Measurements from ENCODE around the gene PRPH2.

DNA sequence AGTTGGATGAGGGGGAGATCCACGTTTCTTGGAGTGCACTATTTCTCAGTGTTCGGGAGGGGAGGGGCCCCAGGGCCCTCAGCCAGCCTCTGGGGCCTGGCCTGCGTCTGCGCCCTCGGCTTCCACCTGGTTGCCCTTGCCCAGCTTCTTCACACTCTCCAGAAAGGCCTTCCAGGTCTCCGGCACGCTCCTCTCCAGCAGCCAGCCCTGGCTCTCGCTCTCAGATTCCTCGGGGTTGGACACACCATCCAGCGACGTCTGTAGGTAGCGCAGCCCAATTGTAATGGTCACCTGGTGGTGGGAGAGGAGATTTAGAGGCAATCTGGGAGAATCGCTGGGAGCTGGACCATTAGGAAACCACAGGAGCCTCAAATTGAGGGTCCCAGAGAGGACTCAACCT is 24.2 kb downstream of the PRPH2 start:
- TF ChIP-seq, protein P1, sequence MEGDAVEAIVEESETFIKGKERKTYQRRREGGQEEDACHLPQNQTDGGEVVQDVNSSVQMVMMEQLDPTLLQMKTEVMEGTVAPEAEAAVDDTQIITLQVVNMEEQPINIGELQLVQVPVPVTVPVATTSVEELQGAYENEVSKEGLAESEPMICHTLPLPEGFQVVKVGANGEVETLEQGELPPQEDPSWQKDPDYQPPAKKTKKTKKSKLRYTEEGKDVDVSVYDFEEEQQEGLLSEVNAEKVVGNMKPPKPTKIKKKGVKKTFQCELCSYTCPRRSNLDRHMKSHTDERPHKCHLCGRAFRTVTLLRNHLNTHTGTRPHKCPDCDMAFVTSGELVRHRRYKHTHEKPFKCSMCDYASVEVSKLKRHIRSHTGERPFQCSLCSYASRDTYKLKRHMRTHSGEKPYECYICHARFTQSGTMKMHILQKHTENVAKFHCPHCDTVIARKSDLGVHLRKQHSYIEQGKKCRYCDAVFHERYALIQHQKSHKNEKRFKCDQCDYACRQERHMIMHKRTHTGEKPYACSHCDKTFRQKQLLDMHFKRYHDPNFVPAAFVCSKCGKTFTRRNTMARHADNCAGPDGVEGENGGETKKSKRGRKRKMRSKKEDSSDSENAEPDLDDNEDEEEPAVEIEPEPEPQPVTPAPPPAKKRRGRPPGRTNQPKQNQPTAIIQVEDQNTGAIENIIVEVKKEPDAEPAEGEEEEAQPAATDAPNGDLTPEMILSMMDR (IDR thresholded peaks at IDR 0.05) = no peak
- no peak for TF ChIP-seq POLR2A (IDR thresholded peaks at IDR 0.05)
